ENCODE measurements around the gene SYDE1. TPM values are rescaled to one million over a fixed set of nuclear protein-coding genes. Genes with fewer than 3 reads are reported as not detected.

Gene SYDE1
- total RNA-seq, 2 experiments from 2014 or later: 0.22 TPM; not detected in 1

- ChIA-PET CTCF (interaction anchor here (3.1 kb wide), 1 partner anchor 63 kb away, joined by 13 read pairs; no protein-coding TSS in a partner anchor), POLR2A (no interaction called here)
- intact Hi-C loops (cut with DNase I, micrococcal nuclease): no loop called here
- H3K36me3 Mint-ChIP-seq (ENCODE audit: low read depth): no peaks in the 10 kb centered on the region
- H3K27me3 Mint-ChIP-seq: peaks cover 17% of the 10 kb centered on the region
- no peak overlapping the region for H3K4me3 Mint-ChIP-seq
- Histone ChIP-seq H3K4me3 (ENCODE audit: low read length) (no peak overlapping the region), H3K36me3 (ENCODE audit: insufficient read depth, low read length) (no peaks in the 10 kb centered on the region), H3K27me3 (ENCODE audit: control insufficient read depth in 1 of 2, insufficient read depth in 2 of 2, low read length in 2 of 2) (peaks cover 0 to 5% of the 10 kb centered on the region in 2 experiments), H3K9me3 (ENCODE audit: control insufficient read depth in 1 of 2, insufficient read depth in 1 of 2, low read length in 2 of 2) (no peaks in the 10 kb centered on the region), H3K27ac (ENCODE audit: low read depth in 1 of 2, low read length in 2 of 2) (no peak overlapping the region), H3K4me1 (ENCODE audit: insufficient read depth, low read length) (no peaks in the 10 kb centered on the region)
- H3K27ac Mint-ChIP-seq: no peak overlapping the region
- no peak for TF ChIP-seq CTCF (IDR thresholded peaks at IDR 0.05)
- H3K9me3 Mint-ChIP-seq: no peaks in the 10 kb centered on the region
- peaks cover 4% of the 10 kb centered on the region for H3K4me1 Mint-ChIP-seq (ENCODE audit: low read depth)
- ATAC-seq (ENCODE audit: poor library complexity) (no peak), DNase-seq (no peak)
Observed at GRCh38 chr19:15155296-15155695, 48.1 kb downstream of the SYDE1 start.

- no peaks in the 10 kb centered on the region for H3K36me3 Mint-ChIP-seq (ENCODE audit: low read depth)
- no peak overlapping the region for H3K27ac ChIP-seq (ENCODE audit: low read depth in 1 of 2, low read length in 2 of 2)
- H3K9me3 Mint-ChIP-seq: no peaks in the 10 kb centered on the region
- H3K4me1 ChIP-seq (ENCODE audit: insufficient read depth, low read length): no peaks in the 10 kb centered on the region
- ChIA-PET POLR2A (no interaction called here), CTCF (no interaction called here)
- no peak overlapping the region for H3K27ac Mint-ChIP-seq
- H3K9me3 ChIP-seq (ENCODE audit: control insufficient read depth in 1 of 2, insufficient read depth in 1 of 2, low read length in 2 of 2): no peaks in the 10 kb centered on the region
- no peaks in the 10 kb centered on the region for H3K36me3 ChIP-seq (ENCODE audit: insufficient read depth, low read length)
- H3K4me3 ChIP-seq (ENCODE audit: low read length): no peak overlapping the region
- peaks cover 0 to 5% of the 10 kb centered on the region in 2 experiments for H3K27me3 ChIP-seq (ENCODE audit: control insufficient read depth in 1 of 2, insufficient read depth in 2 of 2, low read length in 2 of 2)
- ATAC-seq (ENCODE audit: poor library complexity) (no peak), DNase-seq (no peak)
- TF ChIP-seq CTCF (IDR thresholded peaks at IDR 0.05): no peak
- peaks cover 12% of the 10 kb centered on the region for H3K27me3 Mint-ChIP-seq
- H3K4me1 Mint-ChIP-seq (ENCODE audit: low read depth): no peaks in the 10 kb centered on the region
- H3K4me3 Mint-ChIP-seq: no peak overlapping the region
- intact Hi-C loops (cut with DNase I, micrococcal nuclease): no loop called here
Observed at GRCh38 chr19:15156391-15156790, 49.2 kb downstream of the SYDE1 start.

- POLR2A ChIA-PET: no interaction called here
- Histone ChIP-seq H3K9me3 (ENCODE audit: control insufficient read depth in 1 of 2, insufficient read depth in 1 of 2, low read length in 2 of 2) (no peaks in the 10 kb centered on the region), H3K27me3 (ENCODE audit: control insufficient read depth in 1 of 2, insufficient read depth in 2 of 2, low read length in 2 of 2) (peaks cover 0 to 2% of the 10 kb centered on the region in 2 experiments), H3K4me1 (ENCODE audit: insufficient read depth, low read length) (no peaks in the 10 kb centered on the region), H3K4me3 (ENCODE audit: low read length) (no peak overlapping the region), H3K27ac (ENCODE audit: low read depth in 1 of 2, low read length in 2 of 2) (no peak overlapping the region), H3K36me3 (ENCODE audit: insufficient read depth, low read length) (no peaks in the 10 kb centered on the region)
- Mint-ChIP-seq H3K4me1 (ENCODE audit: low read depth) (no peaks in the 10 kb centered on the region), H3K27me3 (peaks cover 4% of the 10 kb centered on the region), H3K27ac (no peak overlapping the region), H3K4me3 (no peak overlapping the region), H3K9me3 (peaks cover 2% of the 10 kb centered on the region), H3K36me3 (ENCODE audit: low read depth) (no peaks in the 10 kb centered on the region)
- DNase-seq (no peak), ATAC-seq (ENCODE audit: poor library complexity) (no peak)
- no peak for TF ChIP-seq CTCF (IDR thresholded peaks at IDR 0.05)
- intact Hi-C loops (cut with DNase I, micrococcal nuclease): no loop called here
- CTCF ChIA-PET: no interaction called here
Observed at GRCh38 chr19:15159251-15159650, 52.0 kb downstream of the SYDE1 start.

Measured in CD4-positive, alpha-beta T cell (primary cell).